GM12874 (cell line): Measurements from ENCODE around the gene UBA6.

Source experiments
- TF ChIP-seq, protein P1 (sequence below): IDR thresholded peaks from 2 replicates; pipeline ENCODE4 v1.5.1; 2011; ENCODE audit warnings: low read depth, mild to moderate bottlenecking, control low read depth, low read length, moderate library complexity; ENCODE audit not compliant: insufficient read depth

UBA6 gene

DNA sequence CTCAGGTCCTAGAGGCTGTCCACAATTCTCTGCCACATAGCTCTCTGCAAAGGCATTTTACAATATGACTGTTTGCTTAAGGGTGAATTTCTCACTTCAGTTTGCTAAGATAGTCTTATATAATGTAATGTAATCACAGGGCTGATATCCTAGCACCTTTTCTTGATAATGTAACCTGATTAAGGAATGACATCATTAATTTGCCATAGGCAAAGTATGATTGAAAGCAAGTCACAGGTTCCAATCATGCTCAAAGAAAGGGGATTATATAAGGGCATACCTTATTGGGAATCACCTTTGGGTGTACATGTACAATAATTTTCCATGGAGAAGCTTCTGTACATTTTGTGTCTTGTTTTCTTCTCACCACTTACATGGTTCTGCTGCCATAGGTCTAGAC, 34.4 kb upstream of the UBA6 start:
- TF ChIP-seq, protein P1, sequence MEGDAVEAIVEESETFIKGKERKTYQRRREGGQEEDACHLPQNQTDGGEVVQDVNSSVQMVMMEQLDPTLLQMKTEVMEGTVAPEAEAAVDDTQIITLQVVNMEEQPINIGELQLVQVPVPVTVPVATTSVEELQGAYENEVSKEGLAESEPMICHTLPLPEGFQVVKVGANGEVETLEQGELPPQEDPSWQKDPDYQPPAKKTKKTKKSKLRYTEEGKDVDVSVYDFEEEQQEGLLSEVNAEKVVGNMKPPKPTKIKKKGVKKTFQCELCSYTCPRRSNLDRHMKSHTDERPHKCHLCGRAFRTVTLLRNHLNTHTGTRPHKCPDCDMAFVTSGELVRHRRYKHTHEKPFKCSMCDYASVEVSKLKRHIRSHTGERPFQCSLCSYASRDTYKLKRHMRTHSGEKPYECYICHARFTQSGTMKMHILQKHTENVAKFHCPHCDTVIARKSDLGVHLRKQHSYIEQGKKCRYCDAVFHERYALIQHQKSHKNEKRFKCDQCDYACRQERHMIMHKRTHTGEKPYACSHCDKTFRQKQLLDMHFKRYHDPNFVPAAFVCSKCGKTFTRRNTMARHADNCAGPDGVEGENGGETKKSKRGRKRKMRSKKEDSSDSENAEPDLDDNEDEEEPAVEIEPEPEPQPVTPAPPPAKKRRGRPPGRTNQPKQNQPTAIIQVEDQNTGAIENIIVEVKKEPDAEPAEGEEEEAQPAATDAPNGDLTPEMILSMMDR, result no peak

DNA sequence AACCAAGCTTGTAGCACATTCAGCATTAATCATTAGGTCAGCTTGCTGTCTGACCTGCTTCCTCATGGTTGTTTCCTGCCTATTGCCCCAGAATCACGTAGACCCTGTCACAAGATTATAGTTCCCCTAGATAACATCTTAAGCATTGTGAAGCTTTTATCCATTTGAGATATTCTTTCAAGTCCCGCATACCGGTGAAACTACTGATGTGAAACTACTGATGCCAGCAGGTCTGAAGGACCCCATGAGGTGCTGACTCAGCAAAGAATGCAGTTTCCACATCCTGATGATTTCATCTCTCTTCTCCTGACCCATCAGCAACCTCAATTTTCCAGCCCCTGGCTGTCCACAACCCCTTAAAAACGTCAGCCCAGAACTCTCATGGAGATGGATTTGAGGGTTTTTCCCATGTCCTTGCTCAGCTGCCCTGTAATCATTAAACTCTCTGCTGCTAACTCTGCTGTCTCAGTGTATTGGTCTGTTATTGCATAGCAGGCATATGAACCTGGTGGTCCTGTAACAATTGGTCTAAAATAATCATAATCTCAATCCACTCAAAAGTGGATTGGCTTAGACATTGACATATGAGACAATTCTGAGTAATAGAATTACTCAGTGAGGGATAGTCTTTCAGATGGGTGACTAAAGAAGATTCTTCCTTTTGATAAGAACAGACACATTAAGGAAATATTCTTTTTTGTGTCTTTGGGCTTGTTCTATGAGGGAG, 26.3 kb upstream of the UBA6 start:
- TF ChIP-seq, protein P1, result no peak

DNA sequence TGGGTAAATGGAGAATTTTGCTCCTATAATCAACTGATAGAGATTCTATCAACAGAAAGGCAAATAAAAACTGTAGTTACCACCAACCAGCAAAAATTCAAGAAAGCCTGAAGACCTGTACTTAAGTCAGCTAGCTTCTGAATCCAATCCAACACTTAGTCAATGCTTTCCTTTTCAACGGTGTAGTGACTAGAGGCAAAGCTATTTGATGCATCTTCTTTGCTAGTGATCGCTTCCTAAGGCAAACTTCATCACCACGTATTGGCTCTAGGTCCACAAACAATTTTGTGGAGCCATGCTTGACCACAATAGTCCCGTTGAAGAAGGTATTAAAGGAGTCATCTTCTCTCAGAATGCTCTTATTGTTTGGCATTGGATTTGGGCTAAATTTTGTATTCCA, 25.0 kb upstream of the UBA6 start:
- TF ChIP-seq, protein P1, result no peak

DNA sequence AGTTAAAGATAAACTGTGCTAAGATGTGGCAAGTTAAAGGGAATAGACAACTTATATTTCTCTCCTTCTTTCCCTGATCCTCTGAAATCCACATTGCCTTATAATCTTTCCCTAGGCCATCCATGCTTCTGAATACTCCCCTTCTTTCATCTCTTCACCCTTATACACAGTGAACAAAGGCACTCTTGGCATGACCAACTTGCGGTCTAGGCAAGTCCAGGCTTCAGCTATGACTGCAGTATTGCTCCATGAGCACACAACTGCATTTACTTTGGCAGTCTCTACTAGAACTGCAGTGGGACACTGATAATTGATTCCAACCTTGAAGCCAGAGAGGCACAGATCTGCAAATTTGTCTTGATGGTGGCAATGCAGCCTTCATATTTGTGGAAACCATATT, 24.2 kb upstream of the UBA6 start:
- TF ChIP-seq, protein P1, result no peak

DNA sequence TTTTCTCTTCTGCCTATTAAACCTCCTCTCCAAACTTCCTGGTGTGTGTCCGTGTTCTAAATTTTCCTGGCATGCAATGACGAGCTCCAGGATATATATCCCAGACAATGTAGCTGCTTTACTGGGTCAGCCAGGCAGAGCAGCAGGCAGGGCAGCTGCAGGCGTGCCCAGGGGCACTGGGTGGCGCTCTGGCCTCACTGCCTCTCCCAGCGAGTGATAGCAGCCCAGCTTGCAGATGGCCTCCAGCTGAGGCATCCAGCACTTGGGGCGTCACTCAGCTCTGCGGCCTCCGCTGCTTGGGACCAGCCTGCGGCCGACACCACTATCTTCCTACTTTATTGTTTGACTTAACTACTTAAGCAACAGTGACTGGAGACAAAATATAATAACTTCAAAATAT, 23.0 kb upstream of the UBA6 start:
- TF ChIP-seq, protein P1, result 0 out of 2 replicates have a peak, but pooled peaks have one; percentile 13

DNA sequence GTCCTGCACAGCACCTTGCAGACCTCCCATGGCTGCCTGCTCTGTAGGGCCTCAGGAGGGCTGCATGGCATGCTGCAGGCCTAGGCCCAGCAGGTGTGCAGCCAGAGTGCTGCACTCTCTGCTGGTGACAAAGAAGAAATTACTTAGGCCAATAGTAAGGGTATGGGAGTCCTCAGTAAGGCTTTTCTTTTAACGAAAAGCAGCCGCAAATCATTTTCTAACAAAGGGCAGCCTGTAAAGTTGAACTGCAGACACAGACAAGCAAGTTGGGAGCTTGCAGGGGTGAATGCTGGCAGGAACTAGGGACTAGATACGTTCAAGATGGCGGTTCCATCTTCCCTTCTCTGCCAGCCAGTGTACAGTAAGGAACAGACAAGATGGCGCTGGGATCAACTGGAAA, 22.4 kb upstream of the UBA6 start:
- TF ChIP-seq, protein P1, result no peak

DNA sequence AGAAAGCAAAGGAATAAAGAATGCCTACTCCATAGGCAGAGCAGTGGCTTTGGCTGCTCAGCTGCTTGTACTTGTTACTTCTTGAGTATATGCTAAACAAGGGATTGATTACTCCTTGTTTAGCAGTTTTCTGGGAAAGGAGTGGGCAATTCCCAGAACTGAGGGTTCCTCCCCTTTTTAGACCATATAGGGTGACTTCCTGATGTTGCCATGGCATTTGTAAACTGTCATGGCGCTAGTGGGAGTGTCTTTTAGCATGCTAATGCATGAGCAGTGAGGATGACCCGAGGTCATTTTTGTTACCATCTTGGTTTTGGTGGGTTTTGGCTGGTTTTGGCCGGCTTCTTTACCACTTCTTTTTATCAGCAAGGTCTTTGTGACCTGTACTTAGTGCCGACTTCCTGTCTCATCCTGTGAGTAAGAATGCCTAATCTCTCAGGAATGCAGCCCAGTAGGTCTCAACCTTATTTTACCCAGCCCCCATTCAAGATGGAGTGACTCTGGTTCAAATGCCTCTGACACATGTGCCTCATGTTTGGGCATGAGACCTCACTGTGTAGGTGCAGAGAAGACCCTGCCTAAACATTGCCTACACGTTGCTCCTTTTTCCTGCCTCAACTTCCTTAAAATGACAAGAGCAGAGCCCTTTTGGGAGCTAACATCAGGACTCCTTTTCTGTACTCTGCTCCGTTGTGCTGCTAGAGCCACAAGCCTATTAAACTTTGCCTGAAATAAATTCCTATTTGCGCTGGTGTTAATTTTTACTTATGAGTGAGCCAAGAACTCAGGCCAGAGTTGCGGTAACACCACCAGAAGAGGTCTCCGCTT, 21.0 kb upstream of the UBA6 start:
- TF ChIP-seq, protein P1, result no peak
